SH-SY5Y (cell line): ENCODE data around the gene ELF5.

Source experiments
- GATA2 ChIP-seq: IDR thresholded peaks from 2 replicates; pipeline ENCODE4 v1.6.1; 2011; ENCODE audit warnings: mild to moderate bottlenecking, low read depth, low read length
- GATA3 ChIP-seq: IDR thresholded peaks from 2 replicates; pipeline ENCODE4 v1.6.1; 2011; ENCODE audit warnings: low read depth, mild to moderate bottlenecking, low read length, moderate library complexity

DNA sequence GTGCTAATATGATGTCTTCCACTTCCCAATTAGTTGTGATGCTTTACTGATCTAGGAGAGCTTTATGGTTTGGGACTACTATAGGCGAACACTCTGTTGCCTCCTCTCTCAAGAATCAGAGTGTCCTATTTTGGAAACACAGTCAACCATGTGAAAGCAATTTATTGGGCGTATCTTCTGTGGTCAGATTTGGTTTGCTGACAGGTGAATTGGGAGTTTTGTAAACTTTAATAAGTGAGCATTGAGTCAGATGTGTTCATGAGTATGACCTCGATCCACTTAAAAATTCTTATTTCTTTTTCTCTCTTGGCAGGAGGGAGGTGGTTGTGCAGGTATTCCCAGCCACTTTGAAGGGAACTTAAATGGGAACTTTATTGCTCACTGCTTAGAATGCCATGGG, 70.5 kb downstream of the ELF5 start:
- TF ChIP-seq GATA2, result no peak
- no peak for TF ChIP-seq GATA3
